AG08396 (cell line): ENCODE results near the gene TMEM252.

Experiments used
- DNase-seq: peaks from one replicate; pipeline ENCODE4 v3.0.0; 2012; ENCODE audit warnings: low spot score, mixed read lengths

TMEM252 gene

DNA sequence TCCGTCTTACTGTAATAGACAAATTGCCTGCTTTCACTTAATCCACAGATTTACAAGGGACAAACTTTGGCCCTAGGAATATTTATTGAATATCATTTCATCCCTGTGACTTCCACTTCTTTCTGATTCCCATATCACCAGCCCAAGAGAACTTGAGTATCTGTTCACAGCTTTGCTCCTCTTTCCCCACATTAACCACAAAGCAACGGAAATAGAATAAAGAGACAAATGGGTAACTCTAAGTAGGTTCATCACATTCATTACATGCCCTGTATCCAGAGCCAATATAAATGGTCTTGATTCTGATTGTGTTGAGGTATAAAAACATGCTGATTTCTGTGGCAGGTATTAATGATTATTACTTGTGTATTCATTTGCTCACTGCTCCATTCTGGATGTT is 41.9 kb downstream of the TMEM252 start:
- DNase-seq = no peak

DNA sequence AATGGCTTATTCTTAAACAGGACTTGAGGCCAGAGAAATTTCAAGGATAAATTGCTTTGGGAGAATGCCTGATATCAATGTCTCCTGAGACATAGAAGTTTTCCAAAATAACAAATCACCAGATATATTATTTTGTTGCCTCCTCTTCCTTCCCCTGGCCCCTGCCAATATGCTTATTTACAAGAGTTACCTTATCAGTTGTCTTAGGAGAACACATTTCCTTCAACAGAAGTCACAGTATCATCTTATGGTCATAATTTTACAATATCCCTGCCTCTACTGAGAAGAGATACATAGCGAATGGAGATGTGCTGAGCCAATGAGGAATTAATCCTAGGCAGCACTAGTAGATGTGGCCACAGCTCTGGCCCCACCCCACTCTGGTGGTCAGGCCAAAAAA is 43.1 kb downstream of the TMEM252 start:
- no peak for DNase-seq

DNA sequence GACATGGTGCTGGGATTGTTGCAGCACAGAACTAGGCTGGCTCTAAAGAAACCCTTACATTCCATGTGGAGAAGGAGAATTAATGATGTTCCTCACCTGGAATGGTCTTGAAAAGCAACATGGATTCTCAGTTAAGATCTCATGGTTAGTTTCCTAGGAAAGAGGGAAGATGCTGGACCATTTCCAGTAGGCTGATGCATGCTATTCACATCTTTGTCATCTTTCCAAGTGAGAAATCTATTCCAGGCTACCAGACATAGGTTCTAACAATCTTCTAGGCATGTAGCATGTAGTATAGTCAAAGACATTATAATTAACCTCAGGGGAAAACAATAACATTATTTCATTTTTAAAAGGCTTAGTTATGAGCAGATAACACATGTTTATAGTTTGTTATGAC is 44.3 kb downstream of the TMEM252 start:
- no peak for DNase-seq

DNA sequence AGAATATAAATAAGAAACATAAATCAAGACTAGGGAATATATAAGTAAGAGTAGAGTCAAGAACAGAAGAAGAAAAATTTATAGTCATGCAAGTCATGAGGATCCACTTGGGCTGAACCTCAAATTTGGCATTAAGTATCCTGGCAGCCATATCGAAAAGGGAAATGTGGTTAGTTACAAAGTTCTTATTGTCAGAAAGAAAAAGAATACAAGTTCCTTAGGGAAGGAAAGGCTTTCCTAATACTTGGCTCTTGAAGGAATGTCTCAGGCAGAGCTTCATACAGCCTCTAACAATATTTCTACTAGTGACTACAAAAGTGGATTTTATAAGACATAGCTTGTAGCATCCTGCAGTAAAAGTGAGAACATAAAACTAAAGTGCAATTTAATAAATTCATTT is 45.4 kb downstream of the TMEM252 start:
- no peak for DNase-seq

DNA sequence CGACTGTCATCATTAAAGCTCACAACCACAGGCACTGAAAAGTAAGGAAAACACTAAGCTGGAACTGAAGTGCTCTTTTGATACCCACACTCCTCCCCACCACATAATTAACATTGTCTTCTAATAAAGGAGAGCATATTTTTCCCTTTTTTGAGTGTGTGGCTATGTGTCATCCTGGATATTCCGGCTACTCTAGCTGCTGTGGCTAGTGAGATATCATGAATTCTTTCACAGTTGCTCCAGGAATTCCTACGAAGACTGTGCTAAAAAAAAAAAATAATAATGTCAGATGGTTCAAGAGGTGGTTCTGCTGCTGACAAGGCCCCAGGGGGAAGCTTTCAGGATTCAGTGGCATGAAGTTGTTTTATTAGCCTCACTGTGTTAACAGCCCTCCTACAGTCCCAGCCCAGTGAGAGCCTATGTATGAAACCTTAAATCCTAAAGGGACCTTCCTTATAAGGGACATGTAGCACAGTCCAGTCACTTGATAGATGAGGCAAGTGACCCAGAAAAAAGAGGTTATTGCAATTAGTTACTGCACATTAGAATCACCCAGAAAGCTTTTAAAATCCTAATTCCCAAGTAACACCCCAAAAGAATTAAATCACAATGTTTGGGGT is 46.6 kb downstream of the TMEM252 start:
- DNase-seq = no peak

DNA sequence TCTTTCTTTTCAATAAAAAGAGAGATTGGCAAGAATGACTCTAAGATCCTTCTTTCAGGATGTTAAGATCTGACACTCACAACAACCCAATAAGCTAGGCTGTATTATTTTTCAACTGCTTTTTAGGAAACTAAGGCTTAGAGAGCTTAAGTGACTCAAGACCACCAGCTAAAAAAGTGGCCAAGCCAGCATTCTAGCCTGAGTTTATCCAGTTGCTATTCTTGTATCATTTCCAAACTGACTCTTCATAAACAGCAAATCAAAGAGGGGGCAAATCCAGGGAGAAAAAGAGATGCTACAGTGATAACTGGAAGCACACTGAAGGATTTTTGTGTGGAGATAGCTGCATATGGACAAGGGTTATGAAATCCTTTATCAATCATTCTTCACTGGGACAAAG is 47.1 kb downstream of the TMEM252 start:
- DNase-seq = no peak

DNA sequence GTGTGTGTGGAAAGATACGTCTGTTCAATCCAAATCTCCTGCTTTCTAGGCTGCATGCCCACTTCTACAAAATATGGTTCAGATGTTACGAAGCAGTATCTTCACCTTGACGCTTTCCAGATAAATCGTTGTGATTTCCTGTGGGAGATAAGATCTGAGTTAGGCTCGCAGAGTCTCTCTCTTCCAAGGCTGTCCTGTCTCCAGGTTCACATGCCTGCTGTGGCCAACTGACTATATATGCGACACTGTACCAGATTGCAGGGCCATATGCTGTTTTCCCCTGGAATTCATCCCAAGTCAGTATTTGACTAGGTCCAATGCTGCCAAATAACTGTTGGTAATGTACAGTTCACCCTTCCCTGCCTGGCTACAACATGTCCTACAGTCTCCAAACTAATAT is 47.9 kb downstream of the TMEM252 start:
- DNase-seq = no peak

DNA sequence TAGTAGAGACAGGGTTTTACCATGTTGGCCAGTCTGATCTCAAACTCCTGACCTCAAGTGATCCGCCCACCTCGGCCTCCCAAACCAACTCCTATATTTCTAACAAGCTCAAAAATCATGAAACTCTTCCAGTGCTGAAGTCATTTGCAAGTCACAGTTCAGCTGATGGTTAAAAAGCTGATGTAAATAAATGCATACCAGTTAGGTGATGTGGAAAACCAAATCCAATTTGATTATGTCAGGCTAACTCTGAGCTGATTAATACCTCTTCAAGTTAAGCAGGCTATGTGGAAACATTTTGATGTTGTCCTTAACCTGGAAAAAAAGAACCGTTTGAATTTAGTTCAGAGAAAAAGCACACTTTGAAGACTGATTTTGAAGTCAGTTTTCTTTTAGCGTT is 51.0 kb downstream of the TMEM252 start:
- DNase-seq = peak; percentile 9

DNA sequence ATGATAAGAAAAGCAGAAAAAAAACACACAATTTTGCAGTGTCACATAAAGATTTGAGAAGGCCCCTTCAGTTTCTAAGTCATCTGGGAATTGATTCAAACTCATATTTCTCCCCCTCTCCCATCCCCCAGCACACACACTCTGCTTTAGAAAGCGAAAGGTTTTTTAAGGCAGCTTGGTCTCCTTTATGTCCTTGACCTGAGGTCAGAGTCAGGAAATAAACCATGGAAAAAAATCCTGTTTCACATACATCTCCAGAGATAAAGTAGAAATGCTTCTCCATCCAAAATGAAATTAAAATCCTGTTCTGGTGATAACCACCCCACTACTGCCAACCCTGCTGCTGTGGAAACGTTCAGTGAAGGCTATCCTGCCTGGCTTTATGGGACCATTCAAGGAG is 52.6 kb downstream of the TMEM252 start:
- no peak for DNase-seq
